Endothelial cell of umbilical vein (primary cell): ENCODE data around the gene SMAD2.

Experiments used
- EZH2 ChIP-seq: IDR thresholded peaks from 2 replicates; pipeline ENCODE4 v1.6.1; 2012; ENCODE audit warnings: borderline replicate concordance, low read depth, mild to moderate bottlenecking, moderate library complexity, low read length, inconsistent platforms; ENCODE audit not compliant: severe bottlenecking
- POLR2A ChIP-seq: IDR thresholded peaks from 2 replicates; pipeline ENCODE4 v1.6.1; 2012; ENCODE audit warnings: low read depth, mild to moderate bottlenecking, control low read depth, low read length
- POLR2AphosphoS5 ChIP-seq: IDR thresholded peaks from 2 replicates; pipeline ENCODE4 v1.6.1; 2012; ENCODE audit warnings: low read depth, mild to moderate bottlenecking, control low read depth, low read length, moderate library complexity; ENCODE audit not compliant: insufficient read depth
- TF ChIP-seq, protein P1 (sequence below), 2 donors: IDR thresholded peaks; 1 replicate in 1 of 2; 2 replicates in 1 of 2; pipeline ENCODE4 v1.5.1; 2011; ENCODE audit warnings: low read length in 2 of 2, mild to moderate bottlenecking in 2 of 2, moderate library complexity in 2 of 2, control low read depth in 1 of 2, inconsistent platforms in 1 of 2, low read depth in 1 of 2; ENCODE audit not compliant: insufficient read depth in 1 of 2; ENCODE audit errors: extremely low read depth in 1 of 2
- TF ChIP-seq, protein P2 (sequence below): IDR thresholded peaks from 2 replicates; pipeline ENCODE4 v1.6.1; 2011; ENCODE audit not compliant: insufficient read depth, insufficient read length

DNA sequence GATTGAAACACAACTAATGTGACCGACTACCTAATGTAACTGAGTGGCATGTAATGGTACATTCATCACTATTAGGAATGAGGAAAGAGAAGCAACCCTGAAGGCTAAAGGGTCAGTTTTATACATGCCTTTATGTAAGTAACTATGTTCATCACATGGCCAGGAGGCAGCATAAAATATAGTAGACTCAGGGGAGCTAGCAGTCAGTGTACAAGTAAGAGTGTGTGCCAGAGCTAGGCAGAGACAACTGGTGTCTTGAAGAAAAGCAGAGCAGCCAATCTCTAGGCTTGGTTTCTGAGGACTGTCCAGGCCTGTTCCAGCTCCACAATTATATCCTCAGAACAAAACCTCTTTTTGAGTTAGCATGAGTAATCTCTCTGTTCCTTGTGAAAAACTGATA, 18.1 kb downstream of the SMAD2 start:
- TF ChIP-seq EZH2 (no peak), POLR2AphosphoS5 (no peak), POLR2A (no peak)
- TF ChIP-seq, protein P1, sequence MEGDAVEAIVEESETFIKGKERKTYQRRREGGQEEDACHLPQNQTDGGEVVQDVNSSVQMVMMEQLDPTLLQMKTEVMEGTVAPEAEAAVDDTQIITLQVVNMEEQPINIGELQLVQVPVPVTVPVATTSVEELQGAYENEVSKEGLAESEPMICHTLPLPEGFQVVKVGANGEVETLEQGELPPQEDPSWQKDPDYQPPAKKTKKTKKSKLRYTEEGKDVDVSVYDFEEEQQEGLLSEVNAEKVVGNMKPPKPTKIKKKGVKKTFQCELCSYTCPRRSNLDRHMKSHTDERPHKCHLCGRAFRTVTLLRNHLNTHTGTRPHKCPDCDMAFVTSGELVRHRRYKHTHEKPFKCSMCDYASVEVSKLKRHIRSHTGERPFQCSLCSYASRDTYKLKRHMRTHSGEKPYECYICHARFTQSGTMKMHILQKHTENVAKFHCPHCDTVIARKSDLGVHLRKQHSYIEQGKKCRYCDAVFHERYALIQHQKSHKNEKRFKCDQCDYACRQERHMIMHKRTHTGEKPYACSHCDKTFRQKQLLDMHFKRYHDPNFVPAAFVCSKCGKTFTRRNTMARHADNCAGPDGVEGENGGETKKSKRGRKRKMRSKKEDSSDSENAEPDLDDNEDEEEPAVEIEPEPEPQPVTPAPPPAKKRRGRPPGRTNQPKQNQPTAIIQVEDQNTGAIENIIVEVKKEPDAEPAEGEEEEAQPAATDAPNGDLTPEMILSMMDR (IDR thresholded peaks at IDR 0.05; ENCODE audit: extremely low read depth in 1 of 2, insufficient read depth in 1 of 2, low read depth in 1 of 2, low read length in 2 of 2) = no peak
- TF ChIP-seq, protein P2, sequence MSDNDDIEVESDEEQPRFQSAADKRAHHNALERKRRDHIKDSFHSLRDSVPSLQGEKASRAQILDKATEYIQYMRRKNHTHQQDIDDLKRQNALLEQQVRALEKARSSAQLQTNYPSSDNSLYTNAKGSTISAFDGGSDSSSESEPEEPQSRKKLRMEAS = no peak
